K562 (cell line): ENCODE measurements around the gene AP1M2. TPM values are rescaled to one million over a fixed set of nuclear protein-coding genes. Genes with fewer than 3 reads are reported as not detected.

ENCODE experiments used
- FOXA3 ChIP-seq, 2 experiments: fragments of 450-650 bp in 1 of 2; sonication (generic) in 1 of 2; formaldehyde crosslinking; IDR thresholded peaks in 1 of 2; conservative IDR thresholded peaks in 1 of 2; 2 replicates each; pipeline versions ENCODE4 v1.4.0 to v1.8.0; 2020 to 2022; ENCODE audit warnings: mild to moderate bottlenecking in 2 of 2, missing genetic modification reagents in 1 of 2
- FOXO4 ChIP-seq: fragments of 450-650 bp; formaldehyde crosslinking; IDR thresholded peaks from 2 replicates; pipeline ENCODE4 v1.4.0; 2020; ENCODE audit warnings: mild to moderate bottlenecking, moderate library complexity
- GTF2F1 ChIP-seq: IDR thresholded peaks from 2 replicates; pipeline ENCODE4 v1.6.1; 2011; ENCODE audit warnings: low read depth, low read length, improper control_type of control experiment
- JUN ChIP-seq, 2 experiments: sonication (generic) in 1 of 2; formaldehyde crosslinking in 1 of 2; IDR thresholded peaks; 2 replicates each; pipeline versions ENCODE4 v1.6.1 to v1.8.0; 2012 to 2022; ENCODE audit warnings: borderline replicate concordance in 2 of 2, mild to moderate bottlenecking in 2 of 2, improper control_type of control experiment in 1 of 2, low read depth in 1 of 2, low read length in 1 of 2, missing genetic modification reagents in 1 of 2
- KLF6 ChIP-seq: fragments of 250-450 bp; sonication (Bioruptor Pico); IDR thresholded peaks from 2 replicates; pipeline ENCODE4 v1.4.0; 2020; ENCODE audit warnings: mild to moderate bottlenecking, moderate library complexity, borderline replicate concordance
- ZEB2 ChIP-seq: fragments of 450-650 bp; IDR thresholded peaks from 2 replicates; pipeline ENCODE4 v1.6.1; 2016
- ZMIZ1 ChIP-seq, 2 experiments: fragments of 150-350 bp in 1 of 2; IDR thresholded peaks; 2 replicates each; pipeline ENCODE4 v1.6.1; 2012 to 2016; ENCODE audit warnings: low read depth in 2 of 2, low read length in 2 of 2, mild to moderate bottlenecking in 1 of 2, moderate library complexity in 1 of 2
- ZNF384 ChIP-seq: IDR thresholded peaks from 2 replicates; pipeline ENCODE4 v1.6.1; 2012; ENCODE audit warnings: low read depth, low read length, improper control_type of control experiment
- ZNF592 ChIP-seq: fragments of 450-650 bp; IDR thresholded peaks from 2 replicates; pipeline ENCODE4 v1.6.1; 2017; ENCODE audit warnings: antibody characterized with exemption, mild to moderate bottlenecking
- ZNF696 ChIP-seq: fragments of 250-450 bp; sonication (Bioruptor Pico); conservative IDR thresholded peaks from 2 replicates; pipeline ENCODE4 v1.4.0; 2020; ENCODE audit warnings: mild to moderate bottlenecking, moderate library complexity
- polyA plus RNA-seq, 8 experiments: library from polyadenylated mRNA; depleted of rRNA in 4 of 8; stranded (reverse) in 5 of 8; unstranded in 3 of 8; fragments of >200 nt; fragmentation: Nextera tagmentation in 2 of 8; fragmentation: Illumina TruSeq in 1 of 8; extraction: Ambion mirVana in 2 of 8; extraction: Trizol in 1 of 8; gene quantifications; 2 replicates each; pipeline versions ENCODE4 v1.2.1 to v1.2.3, GENCODE V29; 2011 to 2014; ENCODE audit warnings: inconsistent platforms in 1 of 8, missing spikeins in 1 of 8
- total RNA-seq, 7 experiments: library from RNA; depleted of rRNA in 6 of 7; stranded (reverse); fragments of >200 nt in 6 of 7; fragmentation: Illumina TruSeq in 2 of 7; extraction: Trizol in 2 of 7; gene quantifications; 2 replicates each; pipeline versions ENCODE4 v1.2.1 to v1.2.3, GENCODE V29; 2011 to 2021; ENCODE audit warnings: low replicate concordance in 1 of 7
- TF ChIP-seq, protein P1 (sequence below): fragments of 450-650 bp; IDR thresholded peaks from 2 replicates; pipeline ENCODE4 v1.6.1; 2018; ENCODE audit warnings: mild to moderate bottlenecking, low read depth; ENCODE audit not compliant: partially characterized antibody
- TF ChIP-seq, protein P2 (sequence below), 2 experiments: fragments of 450-650 bp; IDR thresholded peaks; 2 replicates each; pipeline ENCODE4 v1.6.1; 2016

Gene AP1M2
- total and polyA plus RNA-seq, 9 of the 15 experiments (the other 6 are each of a cell fraction or from before 2014, with no cell fraction given) = 0.33 to 1.4 (median 0.89) TPM; not detected in 1

GRCh38 chr19:10568826-10569651 lies 18.1 kb downstream of the AP1M2 start, which contains the start of gene CDKN2D (continued):
- TF ChIP-seq JUN (IDR thresholded peaks at IDR 0.05; ENCODE audit: borderline replicate concordance, low read depth, low read length) = peak; percentile 15; the same call in 1 of the 2 replicates
- TF ChIP-seq JUN (CRISPR knock-in tag; IDR thresholded peaks at IDR 0.05; ENCODE audit: borderline replicate concordance) = no peak
- TF ChIP-seq ZNF592 = peak; percentile 92
- TF ChIP-seq ZNF384 = no peak
- TF ChIP-seq, protein P1, sequence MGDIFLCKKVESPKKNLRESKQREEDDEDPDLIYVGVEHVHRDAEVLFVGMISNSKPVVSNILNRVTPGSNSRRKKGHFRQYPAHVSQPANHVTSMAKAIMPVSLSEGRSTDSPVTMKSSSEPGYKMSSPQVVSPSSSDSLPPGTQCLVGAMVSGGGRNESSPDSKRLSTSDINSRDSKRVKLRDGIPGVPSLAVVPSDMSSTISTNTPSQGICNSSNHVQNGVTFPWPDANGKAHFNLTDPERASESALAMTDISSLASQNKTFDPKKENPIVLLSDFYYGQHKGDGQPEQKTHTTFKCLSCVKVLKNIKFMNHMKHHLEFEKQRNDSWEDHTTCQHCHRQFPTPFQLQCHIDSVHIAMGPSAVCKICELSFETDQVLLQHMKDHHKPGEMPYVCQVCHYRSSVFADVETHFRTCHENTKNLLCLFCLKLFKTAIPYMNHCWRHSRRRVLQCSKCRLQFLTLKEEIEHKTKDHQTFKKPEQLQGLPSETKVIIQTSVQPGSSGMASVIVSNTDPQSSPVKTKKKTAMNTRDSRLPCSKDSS = no peak
- TF ChIP-seq GTF2F1 = peak; percentile 32; the same call in 1 of the 2 replicates
- TF ChIP-seq ZMIZ1 (IDR thresholded peaks at IDR 0.05; ENCODE audit: low read depth in 2 of 2, low read length in 2 of 2) = no peak
- no peak for TF ChIP-seq ZEB2
- TF ChIP-seq FOXA3 (CRISPR knock-in tag; conservative IDR thresholded peaks at IDR 0.05 in 1 of 2, IDR thresholded peaks at IDR 0.05 in 1 of 2) = 0 out of 4 replicates have a peak, but pooled peaks of 1 of the 2 experiments have one; percentile 2
- TF ChIP-seq FOXO4 (CRISPR knock-in tag) = no peak
- no peak for TF ChIP-seq KLF6 (CRISPR knock-in tag)
- no peak for TF ChIP-seq ZNF696
- TF ChIP-seq, protein P2, sequence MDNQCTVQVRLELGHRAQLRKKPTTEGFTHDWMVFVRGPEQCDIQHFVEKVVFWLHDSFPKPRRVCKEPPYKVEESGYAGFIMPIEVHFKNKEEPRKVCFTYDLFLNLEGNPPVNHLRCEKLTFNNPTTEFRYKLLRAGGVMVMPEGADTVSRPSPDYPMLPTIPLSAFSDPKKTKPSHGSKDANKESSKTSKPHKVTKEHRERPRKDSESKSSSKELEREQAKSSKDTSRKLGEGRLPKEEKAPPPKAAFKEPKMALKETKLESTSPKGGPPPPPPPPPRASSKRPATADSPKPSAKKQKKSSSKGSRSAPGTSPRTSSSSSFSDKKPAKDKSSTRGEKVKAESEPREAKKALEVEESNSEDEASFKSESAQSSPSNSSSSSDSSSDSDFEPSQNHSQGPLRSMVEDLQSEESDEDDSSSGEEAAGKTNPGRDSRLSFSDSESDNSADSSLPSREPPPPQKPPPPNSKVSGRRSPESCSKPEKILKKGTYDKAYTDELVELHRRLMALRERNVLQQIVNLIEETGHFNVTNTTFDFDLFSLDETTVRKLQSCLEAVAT (IDR thresholded peaks at IDR 0.05) = no peak
